ENCODE measurements around the gene OR52K1.

Gene OR52K1

GRCh38 chr11:4454021-4454420 is 28.4 kb upstream of the OR52K1 start:
- Histone ChIP-seq H3K9me2 (replicated peaks; ENCODE audit: low read depth, low read length) (no peaks in the 10 kb centered on the region), H3K79me2 (ENCODE audit: insufficient read depth, low read length) (no peaks in the 10 kb centered on the region), H3K4me3 (ENCODE audit: low read length, poor library complexity, severe bottlenecking) (no peak overlapping the region), H3K4me1 (ENCODE audit: insufficient read depth, low read length, poor library complexity, severe bottlenecking) (peaks cover 3% of the 10 kb centered on the region), H3K4me2 (ENCODE audit: low read depth, low read length, poor library complexity, severe bottlenecking) (no peak overlapping the region), H3F3A (ENCODE audit: low read depth) (no peaks in the 10 kb centered on the region), H3K27me3 (ENCODE audit: insufficient read depth, low read length, poor library complexity, severe bottlenecking) (peaks cover 89% of the 10 kb centered on the region), H3K9ac (ENCODE audit: low read depth, low read length, poor library complexity, severe bottlenecking) (no peak overlapping the region), H2AFZ (ENCODE audit: low read length) (no peak overlapping the region), H4K20me1 (ENCODE audit: insufficient read depth, low read length, poor library complexity, severe bottlenecking) (no peaks in the 10 kb centered on the region), H3K36me3 (ENCODE audit: insufficient read depth, low read length) (no peaks in the 10 kb centered on the region), H3K9me3 (ENCODE audit: insufficient read depth, low read depth, low read length) (no peaks in the 10 kb centered on the region)
- TF ChIP-seq CTCF (conservative IDR thresholded peaks at IDR 0.05; ENCODE audit: low read length) (no peak), EZH2phosphoT487 (IDR thresholded peaks at IDR 0.05; ENCODE audit: borderline replicate concordance) (no peak)

- no peaks in the 10 kb centered on the region for H3K9me3 ChIP-seq (ENCODE audit: insufficient read depth, low read depth, low read length)
- no peak overlapping the region for H2AFZ ChIP-seq (ENCODE audit: low read length)
- no peak overlapping the region for H3K9ac ChIP-seq (ENCODE audit: low read depth, low read length, poor library complexity, severe bottlenecking)
- no peaks in the 10 kb centered on the region for H4K20me1 ChIP-seq (ENCODE audit: insufficient read depth, low read length, poor library complexity, severe bottlenecking)
- H3K36me3 ChIP-seq (ENCODE audit: insufficient read depth, low read length): no peaks in the 10 kb centered on the region
- H3K9me2 ChIP-seq (replicated peaks; ENCODE audit: low read depth, low read length): no peaks in the 10 kb centered on the region
- H3K4me2 ChIP-seq (ENCODE audit: low read depth, low read length, poor library complexity, severe bottlenecking): no peak overlapping the region
- no peaks in the 10 kb centered on the region for H3K79me2 ChIP-seq (ENCODE audit: insufficient read depth, low read length)
- no peaks in the 10 kb centered on the region for H3F3A ChIP-seq (ENCODE audit: low read depth)
- no peak overlapping the region for H3K4me3 ChIP-seq (ENCODE audit: low read length, poor library complexity, severe bottlenecking)
- no peak for TF ChIP-seq CTCF (conservative IDR thresholded peaks at IDR 0.05; ENCODE audit: low read length)
- no peak for TF ChIP-seq EZH2phosphoT487 (IDR thresholded peaks at IDR 0.05; ENCODE audit: borderline replicate concordance)
- H3K4me1 ChIP-seq (ENCODE audit: insufficient read depth, low read length, poor library complexity, severe bottlenecking): peaks cover 3% of the 10 kb centered on the region
- H3K27me3 ChIP-seq (ENCODE audit: insufficient read depth, low read length, poor library complexity, severe bottlenecking): peaks cover 81% of the 10 kb centered on the region
Measured at GRCh38 chr11:4455419-4455818, 27.0 kb upstream of the OR52K1 start.

- no peaks in the 10 kb centered on the region for H3K79me2 ChIP-seq (ENCODE audit: insufficient read depth, low read length)
- no peaks in the 10 kb centered on the region for H3K9me2 ChIP-seq (replicated peaks; ENCODE audit: low read depth, low read length)
- no peak overlapping the region for H3K9ac ChIP-seq (ENCODE audit: low read depth, low read length, poor library complexity, severe bottlenecking)
- no peak overlapping the region for H3K4me2 ChIP-seq (ENCODE audit: low read depth, low read length, poor library complexity, severe bottlenecking)
- H2AFZ ChIP-seq (ENCODE audit: low read length): no peak overlapping the region
- H3F3A ChIP-seq (ENCODE audit: low read depth): no peaks in the 10 kb centered on the region
- peaks cover 3% of the 10 kb centered on the region for H3K4me1 ChIP-seq (ENCODE audit: insufficient read depth, low read length, poor library complexity, severe bottlenecking)
- H3K27me3 ChIP-seq (ENCODE audit: insufficient read depth, low read length, poor library complexity, severe bottlenecking): peaks cover 57% of the 10 kb centered on the region
- TF ChIP-seq CTCF (conservative IDR thresholded peaks at IDR 0.05; ENCODE audit: low read length): no peak
- H4K20me1 ChIP-seq (ENCODE audit: insufficient read depth, low read length, poor library complexity, severe bottlenecking): no peaks in the 10 kb centered on the region
- H3K36me3 ChIP-seq (ENCODE audit: insufficient read depth, low read length): no peaks in the 10 kb centered on the region
- H3K4me3 ChIP-seq (ENCODE audit: low read length, poor library complexity, severe bottlenecking): no peak overlapping the region
- no peaks in the 10 kb centered on the region for H3K9me3 ChIP-seq (ENCODE audit: insufficient read depth, low read depth, low read length)
Measured at GRCh38 chr11:4459500-4459899, 22.9 kb upstream of the OR52K1 start.

All from Loucy (cell line).